DMS53 treated with DMSO at 0.1 percent for 48 hours (cell line): ENCODE results near the gene TTN.

Experiments
- DNase-seq: peaks from one replicate; lab custom pipeline; 2025; ENCODE audit not compliant: unreplicated experiment; lab: John Stamatoyannopoulos, UW

Gene TTN

GRCh38 chr2:178506524-178506923, 300.7 kb downstream of the TTN start:
- DNase-seq: no peak

- DNase-seq: no peak
Observed at GRCh38 chr2:178506101-178506500, 301.1 kb downstream of the TTN start.

GRCh38 chr2:178502751-178503150, 304.5 kb downstream of the TTN start:
- DNase-seq: no peak

GRCh38 chr2:178499640-178500039, 307.6 kb downstream of the TTN start:
- DNase-seq: no peak

GRCh38 chr2:178498137-178498536, 309.1 kb downstream of the TTN start:
- no peak for DNase-seq

- DNase-seq: no peak
Observed at GRCh38 chr2:178496049-178496448, 311.2 kb downstream of the TTN start.

- DNase-seq: no peak
Observed at GRCh38 chr2:178491612-178492011, 315.6 kb downstream of the TTN start.

GRCh38 chr2:178485356-178485755, 321.9 kb downstream of the TTN start:
- DNase-seq: no peak

- peak; percentile 33 for DNase-seq
Observed at GRCh38 chr2:178484245-178485041, 322.8 kb downstream of the TTN start.

- DNase-seq: peak; percentile 38
Observed at GRCh38 chr2:178482437-178482836, 324.8 kb downstream of the TTN start.

GRCh38 chr2:178480227-178481181, 326.7 kb downstream of the TTN start, which contains the start of gene PLEKHA3:
PLEKHA3 (plus strand) TSS chr2:178480457; CDS start chr2:178480870, 413 bp downstream.
- peak; percentile 98 for DNase-seq

GRCh38 chr2:178479758-178480226, 327.4 kb downstream of the TTN start:
- no peak for DNase-seq

GRCh38 chr2:178479275-178479616, 328.0 kb downstream of the TTN start:
- DNase-seq: peak; percentile 62

- DNase-seq: peak; percentile 91
Observed at GRCh38 chr2:178478439-178479274, 328.6 kb downstream of the TTN start, which contains the start of gene FKBP7. FKBP7 (minus strand) TSS chr2:178478600; CDS start chr2:178478499, 101 bp downstream.

- DNase-seq: peak; percentile 50
Observed at GRCh38 chr2:178478130-178478438, 329.1 kb downstream of the TTN start.

- peak; percentile 22 for DNase-seq
Observed at GRCh38 chr2:178477443-178478129, 329.6 kb downstream of the TTN start.

GRCh38 chr2:178476477-178476876, 330.7 kb downstream of the TTN start:
- DNase-seq: no peak
